ENCODE measurements around the gene MTRFR.
"Not testable (repeated sequence)": the region's sequence is repeated elsewhere in the genome, so short reads cannot be mapped to it uniquely, and the experiment has no call there.

The MTRFR gene

DNA sequence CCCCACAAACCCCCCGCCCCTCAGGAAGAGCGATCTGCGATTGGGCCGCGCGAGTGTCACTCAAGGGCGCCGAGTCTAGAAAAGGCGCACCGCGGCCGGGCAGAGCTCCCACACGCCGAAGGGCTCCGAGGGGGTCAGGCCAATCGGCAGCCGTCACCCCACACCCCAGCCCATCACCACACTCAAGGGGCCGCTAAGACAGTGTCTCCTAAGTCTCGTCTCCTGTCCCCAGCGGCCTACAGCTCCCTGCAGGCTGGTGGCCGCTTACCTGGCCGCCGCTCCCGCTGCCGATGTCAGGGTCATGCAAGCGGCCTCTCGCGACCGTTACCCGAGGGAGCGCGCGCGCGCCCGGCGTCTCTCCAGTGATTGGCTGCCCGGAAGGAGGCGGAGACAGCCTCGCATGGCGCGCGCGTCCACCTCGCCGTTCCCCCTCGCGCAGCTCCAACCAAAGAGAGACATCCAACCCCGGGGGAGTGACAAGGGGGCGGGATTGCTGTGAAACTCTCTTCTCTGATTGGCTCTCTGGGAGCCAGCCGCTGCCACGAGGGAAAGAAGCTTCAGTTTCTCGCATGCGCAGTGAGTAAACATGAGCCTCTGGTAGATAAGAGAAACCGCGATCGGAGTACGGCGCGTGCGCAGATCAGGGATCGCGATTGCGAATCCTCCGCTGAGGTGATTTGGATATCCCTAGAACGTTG, at the start of gene MTRFR, which contains the start of gene MPHOSPH9:
MTRFR (plus strand) TSS at position 630 of the 698 bp plus-strand sequence. CDS start 20,239 bp downstream, outside the sequence.
MPHOSPH9 (minus strand) TSS at position 335 of the 698 bp plus-strand sequence. CDS start 2,777 bp downstream, outside the sequence.
- peak; percentile 95 for DNase-seq

DNA sequence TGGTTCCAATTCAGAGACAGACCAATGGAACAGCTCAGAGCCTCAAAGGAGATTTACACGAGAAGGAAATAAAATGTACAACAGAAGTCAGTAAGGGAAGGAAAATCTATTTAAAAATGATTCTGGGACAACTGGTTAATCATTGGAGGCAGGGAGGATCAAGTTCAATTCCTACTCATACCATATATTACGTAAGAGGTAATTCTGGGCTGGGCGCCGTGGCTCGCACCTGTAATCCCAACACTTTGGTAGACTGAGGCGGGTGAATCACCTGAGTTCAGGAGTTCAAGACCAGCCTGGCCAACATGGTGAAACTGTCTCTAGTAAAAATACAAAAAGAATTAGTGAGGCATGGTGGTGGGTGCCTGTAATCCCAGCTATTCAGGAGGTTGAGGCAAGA, 45.6 kb upstream of the MTRFR start:
- DNase-seq, result no peak

DNA sequence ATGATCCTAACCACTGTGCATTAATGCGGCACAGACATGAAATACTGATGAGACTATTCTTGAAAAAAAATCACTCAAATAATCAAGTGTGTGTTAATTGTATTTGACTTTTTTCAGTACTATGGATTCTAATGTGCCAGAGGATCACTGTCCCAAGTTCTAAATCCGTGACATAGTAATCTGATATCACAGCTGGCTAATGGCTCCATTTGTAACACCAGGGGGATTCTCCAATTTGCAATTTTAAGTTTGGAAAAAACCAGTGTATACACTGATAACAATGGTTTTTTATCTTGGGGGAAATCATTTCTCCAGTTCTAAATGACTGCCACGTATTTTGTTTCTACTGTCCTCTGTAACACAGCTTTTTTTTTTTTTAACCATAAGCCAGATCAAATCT, 33.3 kb upstream of the MTRFR start:
- DNase-seq, result no peak

DNA sequence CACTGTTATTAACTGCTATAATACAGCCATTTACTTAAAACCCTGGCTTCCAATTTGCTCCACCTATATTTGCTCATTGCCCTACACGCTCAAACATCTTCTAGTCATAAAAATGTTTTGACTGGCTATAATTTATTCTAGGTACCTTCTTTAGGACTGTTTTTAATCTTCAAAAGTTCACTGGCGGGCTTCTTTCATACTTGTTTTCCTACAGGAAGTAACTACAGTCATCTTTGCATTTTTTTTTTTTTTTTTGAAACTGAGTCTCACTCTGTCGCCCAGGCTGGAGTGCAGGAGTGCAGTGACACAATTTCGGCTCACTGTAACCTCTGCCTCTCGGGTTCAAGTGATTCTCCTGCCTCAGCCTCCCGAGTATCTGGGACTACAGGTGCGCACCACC, 32.8 kb upstream of the MTRFR start:
- peak; percentile 14 for DNase-seq

DNA sequence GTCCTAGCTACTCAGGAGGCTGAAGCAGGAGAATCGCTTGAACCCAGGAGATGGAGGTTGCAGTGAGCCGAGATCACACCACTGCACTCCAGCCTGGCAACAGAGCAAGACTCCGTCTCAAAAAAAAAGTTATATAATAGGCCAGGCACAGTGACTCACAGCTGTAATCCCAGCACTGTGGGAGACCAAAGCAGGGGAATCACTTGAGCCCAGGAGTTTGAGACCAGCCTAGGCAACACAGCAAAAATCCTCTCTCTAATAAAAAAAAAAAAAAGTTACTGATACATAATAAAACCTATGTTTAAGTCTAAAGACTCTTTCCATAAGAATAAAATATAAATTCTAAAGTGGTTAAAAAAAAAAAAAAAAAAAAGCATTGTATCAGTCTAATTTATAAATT, 26.4 kb upstream of the MTRFR start:
- DNase-seq, result not testable (repeated sequence)

DNA sequence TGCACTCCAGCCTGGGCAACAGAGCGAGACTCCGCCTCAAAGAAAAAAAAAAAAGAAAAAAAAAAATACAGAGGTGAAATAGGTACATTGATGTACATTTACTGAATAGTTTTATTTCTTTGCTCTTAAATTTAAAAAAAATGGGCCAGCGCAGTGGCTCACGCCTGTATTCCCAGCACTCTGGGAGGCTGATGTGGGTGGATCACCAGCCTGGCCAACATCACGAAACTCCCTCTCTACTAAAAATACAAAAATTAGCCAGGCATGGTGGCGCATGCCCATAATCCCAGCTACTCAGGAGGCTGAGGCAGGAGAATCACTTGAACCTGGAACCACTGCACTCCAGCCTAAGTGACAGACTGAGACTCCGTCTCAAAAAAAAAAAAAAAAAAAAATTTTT, 25.4 kb upstream of the MTRFR start:
- not testable (repeated sequence) for DNase-seq

DNA sequence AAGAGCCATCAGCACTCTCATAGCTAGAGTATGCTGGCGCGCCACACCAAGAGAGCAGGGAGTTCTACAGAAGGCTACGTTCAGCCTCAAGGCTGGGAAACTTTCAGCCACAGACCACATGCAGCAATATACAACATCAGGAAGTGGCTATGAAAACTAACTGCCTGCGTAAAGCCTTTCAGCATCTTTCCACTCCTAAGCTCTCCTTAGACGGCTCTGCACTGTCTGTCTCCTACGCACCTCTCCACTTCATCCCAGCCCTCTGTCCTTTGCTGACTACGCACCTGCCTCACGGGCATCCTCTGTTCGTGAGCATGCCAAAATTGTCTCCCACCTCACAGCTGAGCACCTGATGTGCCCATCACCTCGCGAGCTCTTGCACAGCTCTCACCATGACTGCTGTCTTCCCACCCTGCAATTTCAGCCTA, 10.0 kb upstream of the MTRFR start:
- peak; percentile 30 for DNase-seq

- no peak for DNase-seq
These were observed 7.8 kb upstream of the MTRFR start for GRCh38 chr12:123225443-123225842.

GRCh38 chr12:123227581-123228258, 5.5 kb upstream of the MTRFR start:
- DNase-seq, result no peak

DNA sequence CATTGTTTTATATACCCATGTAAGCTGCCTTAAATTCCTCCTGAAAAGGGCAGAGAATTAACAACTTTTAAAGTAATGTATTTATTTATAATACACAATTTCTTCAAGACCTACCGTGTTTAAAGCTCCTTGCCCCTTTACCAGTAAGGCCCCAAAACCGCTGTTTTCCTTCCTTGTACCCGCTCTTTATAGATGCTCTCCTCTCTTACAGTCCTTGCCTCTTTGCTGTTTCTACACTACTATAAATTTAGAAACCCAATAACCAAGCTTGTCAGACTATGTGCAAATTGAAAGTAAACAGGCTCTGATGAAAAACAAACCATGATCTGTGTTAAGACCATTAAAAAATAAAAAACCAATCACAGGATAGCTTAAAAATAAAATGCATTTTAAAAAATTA, 4.2 kb upstream of the MTRFR start:
- no peak for DNase-seq

GRCh38 chr12:123231931-123232330, 1.3 kb upstream of the MTRFR start:
- DNase-seq, result no peak

- DNase-seq, result no peak
These were observed 797 bp upstream of the MTRFR start for GRCh38 chr12:123232472-123232806.

GRCh38 chr12:123233505-123234308, 471 bp downstream of the MTRFR start:
- no peak for DNase-seq

GRCh38 chr12:123237646-123238329, 4.6 kb downstream of the MTRFR start:
- peak; percentile 66 for DNase-seq

DNA sequence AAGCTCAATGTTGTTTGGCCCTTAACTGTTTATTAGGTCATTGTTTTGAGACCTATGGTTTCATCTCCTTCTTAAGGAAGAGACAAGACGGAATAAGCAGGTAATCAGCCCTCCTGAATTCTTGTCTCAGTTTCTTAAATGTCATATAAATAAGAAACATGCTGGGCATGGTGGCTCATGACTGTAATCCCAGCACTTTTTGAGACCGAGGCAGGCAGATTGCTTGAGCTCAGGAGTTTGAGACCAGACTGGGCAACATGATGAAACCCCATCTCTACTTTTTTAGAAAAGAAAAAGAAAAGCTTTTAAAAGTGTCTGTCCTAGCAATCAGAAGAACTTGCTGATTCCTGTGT, 5.1 kb downstream of the MTRFR start:
- DNase-seq, result no peak

DNA sequence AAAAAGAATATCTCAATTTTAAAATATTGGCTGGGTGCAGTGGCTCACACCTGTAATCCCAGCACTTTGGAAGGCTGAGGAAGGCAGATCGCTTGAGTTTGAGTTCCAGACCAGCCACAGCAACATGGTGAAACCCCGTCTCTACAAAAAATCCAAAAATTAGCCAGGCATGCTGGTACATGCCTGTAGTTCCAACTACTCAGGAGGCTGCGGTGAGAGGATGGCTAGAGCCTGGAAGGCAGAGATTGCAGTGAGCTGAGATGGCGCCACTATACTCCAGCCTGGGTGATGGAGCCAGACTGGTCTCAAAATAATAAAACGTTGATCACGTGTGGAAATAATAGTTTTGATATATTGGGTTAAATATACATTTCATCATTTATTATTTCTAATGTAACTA, 5.7 kb downstream of the MTRFR start:
- no peak for DNase-seq

DNA sequence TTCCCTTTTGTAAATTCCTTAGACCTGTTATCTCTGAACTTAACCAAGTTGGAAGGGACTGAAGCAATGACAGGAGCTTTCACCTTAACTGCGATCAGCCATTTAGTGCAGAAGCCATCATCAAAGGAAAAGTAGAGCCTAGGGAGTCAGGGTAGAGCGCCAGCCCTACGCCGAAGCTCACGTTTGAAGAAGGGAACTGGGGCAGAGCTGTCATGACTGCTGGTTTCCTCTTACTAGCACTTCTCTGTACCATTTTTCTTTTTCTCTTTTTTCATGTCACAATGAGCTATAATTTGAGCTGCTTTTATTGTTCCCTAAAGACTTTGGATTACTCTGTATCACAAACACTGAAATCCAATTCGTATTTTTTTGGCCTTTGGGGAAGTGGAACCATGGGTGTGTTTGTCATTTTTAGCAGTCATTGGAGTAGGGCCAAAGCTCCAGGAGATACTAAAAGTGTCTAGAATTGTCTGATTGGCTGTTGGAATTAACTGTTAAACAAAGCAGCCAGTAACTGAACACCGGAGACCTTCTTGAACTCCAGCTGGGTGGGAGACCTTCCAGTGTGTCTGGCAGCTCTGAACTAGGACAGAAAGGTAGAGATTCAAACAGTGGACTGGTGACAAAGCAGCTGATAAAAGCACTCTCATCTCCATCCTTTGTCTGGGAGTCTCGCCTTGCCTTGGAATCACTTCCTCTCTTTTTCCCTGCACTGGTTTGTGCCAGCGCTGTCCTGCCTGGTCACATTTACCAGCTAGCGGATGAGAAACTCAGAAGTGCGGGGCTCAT, 9.1 kb downstream of the MTRFR start:
- DNase-seq, result no peak

DNA sequence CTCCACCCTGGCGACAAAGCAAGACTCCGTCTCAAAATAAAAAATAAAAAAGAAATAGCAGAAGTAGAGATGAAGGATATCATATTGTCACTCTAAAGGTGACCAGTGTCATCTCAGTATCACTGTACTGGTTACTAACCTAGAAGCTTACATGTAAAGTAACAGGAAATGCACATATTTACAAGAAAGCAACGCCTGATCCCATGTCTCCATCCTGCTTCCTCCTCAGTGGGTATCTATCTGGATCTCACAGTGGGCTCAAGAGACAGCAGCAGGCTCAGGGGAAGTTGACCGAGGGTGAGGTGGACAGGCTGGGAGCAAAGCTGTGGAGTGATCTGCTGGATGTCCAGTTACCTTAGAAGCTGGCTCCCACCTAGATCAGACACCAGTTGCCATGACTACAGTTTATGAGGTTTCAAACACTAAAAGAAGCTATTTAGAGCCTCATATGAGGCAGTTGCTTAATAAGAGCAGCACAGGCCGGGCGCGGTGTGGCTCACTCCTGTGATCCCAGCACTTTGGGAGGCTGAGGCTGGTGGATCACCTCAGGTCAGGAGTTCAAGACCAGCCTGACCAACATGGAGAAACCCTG, 10.5 kb downstream of the MTRFR start:
- no peak for DNase-seq

GRCh38 chr12:123245678-123246077, 12.4 kb downstream of the MTRFR start:
- no peak for DNase-seq

DNA sequence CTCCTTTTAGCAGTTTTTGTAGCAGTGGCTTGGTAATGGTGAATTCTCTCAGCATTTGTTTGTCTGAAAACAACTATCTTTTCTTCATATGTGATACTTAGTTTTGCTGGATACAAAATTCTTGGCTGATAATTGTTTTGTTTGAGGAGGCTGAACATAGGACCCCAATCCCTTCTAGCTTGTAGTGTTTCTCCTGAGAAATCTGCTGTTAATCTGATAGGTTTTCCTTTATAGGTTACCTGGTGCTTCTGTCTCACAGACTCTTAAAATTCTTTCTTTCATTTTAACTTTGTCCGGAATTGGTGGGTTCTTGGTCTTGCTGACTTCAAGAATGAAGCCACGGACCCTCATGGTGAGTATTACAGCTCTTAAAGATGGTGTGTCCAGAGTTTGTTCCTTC, 14.9 kb downstream of the MTRFR start:
- DNase-seq, result not testable (repeated sequence)

DNA sequence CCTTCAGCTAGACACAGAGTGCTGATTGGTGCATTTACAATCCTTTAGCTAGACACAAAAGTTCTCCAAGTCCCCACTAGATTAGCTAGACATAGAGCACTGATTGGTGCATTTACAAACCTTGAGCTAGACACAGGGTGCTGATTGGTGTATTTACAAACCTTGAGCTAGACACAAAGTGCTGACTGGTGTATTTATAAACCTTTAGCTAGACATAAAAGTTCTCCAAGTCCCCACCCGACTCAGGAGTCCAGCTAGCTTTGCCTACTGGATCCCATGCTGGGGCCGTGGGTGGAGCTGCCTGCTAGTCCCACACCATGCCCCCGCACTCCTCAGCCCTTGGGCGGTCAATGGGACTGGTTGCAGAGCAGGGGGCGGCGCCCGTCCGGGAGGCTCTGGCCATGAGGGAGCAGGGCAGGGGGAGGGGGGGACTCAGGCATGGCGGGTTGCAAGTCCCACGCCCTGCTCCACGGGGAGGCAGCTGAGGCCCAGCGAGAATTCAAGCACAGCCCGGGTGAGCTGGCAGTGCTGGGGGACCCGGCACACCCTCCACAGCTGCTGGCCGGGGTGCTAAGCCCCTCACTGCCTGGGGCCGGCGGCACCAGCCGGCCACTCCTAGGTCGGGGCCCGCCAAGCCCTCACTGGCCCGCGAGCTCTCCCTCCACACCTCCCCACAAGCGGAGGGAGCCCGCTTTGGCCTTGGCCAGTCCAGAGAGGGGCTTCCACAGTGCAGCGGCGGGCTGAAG, 15.9 kb downstream of the MTRFR start:
- DNase-seq, result not testable (repeated sequence)
